Measurements from ENCODE around the gene ADARB1. TPM values are rescaled to one million over a fixed set of nuclear protein-coding genes. Genes with fewer than 3 reads are reported as not detected.

ADARB1 gene
- total RNA-seq, 1 experiment from 2014 or later, result 14.6 TPM

- H3K27ac Mint-ChIP-seq, result no peak overlapping the region
- no peak for ATAC-seq
- CTCF ChIA-PET, result interaction anchor here (0.8 to 2.0 kb wide), 6 partner anchors 9 to 105 kb away, joined by 3 to 14 read pairs (median 4); no protein-coding TSS in a partner anchor
- H3K27me3 Mint-ChIP-seq (ENCODE audit: low read depth), result no peaks in the 10 kb centered on the region
- no peak overlapping the region for H3K4me3 Mint-ChIP-seq
- POLR2A ChIA-PET, result interaction anchor here (0.6 to 1.4 kb wide), 4 partner anchors 19 to 270 kb away, joined by 3 read pairs; partner anchors contain the start of gene ADARB1
- H3K36me3 Mint-ChIP-seq, result no peaks in the 10 kb centered on the region
- no peak for TF ChIP-seq ELF4 (CRISPR knock-in tag; IDR thresholded peaks at IDR 0.05; ENCODE audit: low read depth)
- no peak for TF ChIP-seq KAT7 (CRISPR knock-in tag; IDR thresholded peaks at IDR 0.05; ENCODE audit: borderline replicate concordance)
- no peak for TF ChIP-seq IRF1 (CRISPR knock-in tag; IDR thresholded peaks at IDR 0.05)
- no peak for TF ChIP-seq E2F5 (CRISPR knock-in tag; IDR thresholded peaks at IDR 0.05)
- TF ChIP-seq AFF4 (CRISPR knock-in tag; IDR thresholded peaks at IDR 0.05; ENCODE audit: borderline replicate concordance), result no peak
- no peak for TF ChIP-seq PRDM15 (CRISPR knock-in tag; IDR thresholded peaks at IDR 0.05)
- no peak for DNase-seq (ENCODE audit: low spot score)
- H3K9me3 Mint-ChIP-seq, result no peaks in the 10 kb centered on the region
- peaks cover 25% of the 10 kb centered on the region for H3K4me1 Mint-ChIP-seq
Observed at GRCh38 chr21:45054927-45055612, 19.3 kb upstream of the ADARB1 start.

- DNase-seq (ENCODE audit: low spot score), result no peak
- peaks cover 17% of the 10 kb centered on the region for H3K4me1 Mint-ChIP-seq
- POLR2A ChIA-PET, result interaction anchor here (1.0 kb wide), 1 partner anchor 45 kb away, joined by 3 read pairs; no protein-coding TSS in a partner anchor
- no peaks in the 10 kb centered on the region for H3K9me3 Mint-ChIP-seq
- ATAC-seq, result no peak
- H3K36me3 Mint-ChIP-seq, result no peaks in the 10 kb centered on the region
- H3K27me3 Mint-ChIP-seq (ENCODE audit: low read depth), result no peaks in the 10 kb centered on the region
- no peak overlapping the region for H3K27ac Mint-ChIP-seq
- TF ChIP-seq NFE2L1 (CRISPR knock-in tag; IDR thresholded peaks at IDR 0.05), result no peak
- TF ChIP-seq USF2 (CRISPR knock-in tag; IDR thresholded peaks at IDR 0.05), result no peak
- no peak for TF ChIP-seq ZNF416 (CRISPR knock-in tag; IDR thresholded peaks at IDR 0.05)
- no peak for TF ChIP-seq ZNF396 (CRISPR knock-in tag; IDR thresholded peaks at IDR 0.05; ENCODE audit: borderline replicate concordance)
- no peak for TF ChIP-seq TCF7 (CRISPR knock-in tag; IDR thresholded peaks at IDR 0.05; ENCODE audit: low read depth)
- no peak for TF ChIP-seq GABPB1 (CRISPR knock-in tag; IDR thresholded peaks at IDR 0.05)
- TF ChIP-seq GTF2I (CRISPR knock-in tag; conservative IDR thresholded peaks at IDR 0.05), result no peak
- no peak for TF ChIP-seq EMX1 (CRISPR knock-in tag; IDR thresholded peaks at IDR 0.05)
- no peak for TF ChIP-seq CDX4 (CRISPR knock-in tag; IDR thresholded peaks at IDR 0.05; ENCODE audit: borderline replicate concordance)
- TF ChIP-seq PRRX2 (CRISPR knock-in tag; IDR thresholded peaks at IDR 0.05), result no peak
- TF ChIP-seq ZNF138 (CRISPR knock-in tag; conservative IDR thresholded peaks at IDR 0.05), result no peak
- no peak for TF ChIP-seq JUN (CRISPR knock-in tag; IDR thresholded peaks at IDR 0.05)
- no peak for TF ChIP-seq CBFB (CRISPR knock-in tag; IDR thresholded peaks at IDR 0.05; ENCODE audit: low read depth)
- no peak overlapping the region for H3K4me3 Mint-ChIP-seq
- CTCF ChIA-PET, result interaction anchor here (2.0 kb wide), 1 partner anchor 82 kb away, joined by 14 read pairs; no protein-coding TSS in a partner anchor
Observed at GRCh38 chr21:45055861-45056260, 18.5 kb upstream of the ADARB1 start.

All from WTC11 (cell line).